ENCODE results near the gene MAP2K2.
"Not testable (repeated sequence)": the region's sequence is repeated elsewhere in the genome, so short reads cannot be mapped to it uniquely, and the experiment has no call there.

The MAP2K2 gene

DNA sequence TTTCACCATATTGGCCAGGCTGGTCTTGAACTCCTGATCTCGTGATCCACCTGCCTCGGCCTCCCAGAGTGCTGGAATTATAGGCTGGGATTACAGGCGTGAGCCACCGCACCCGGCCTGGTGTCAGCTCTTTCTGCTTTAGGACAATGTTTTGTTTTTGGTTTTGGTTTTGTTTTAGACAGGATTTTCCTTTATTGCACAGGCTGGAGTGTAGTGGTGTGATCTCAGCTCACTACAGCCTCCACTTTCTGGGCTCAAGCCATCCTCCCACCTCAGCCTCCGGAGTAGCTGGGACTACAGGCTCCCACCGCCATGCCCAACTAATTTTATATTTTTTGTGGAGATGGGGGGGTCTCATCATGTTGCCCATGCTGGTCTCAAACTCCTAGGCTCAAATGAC is 5.1 kb upstream of the MAP2K2 start:
- DNase-seq: not testable (repeated sequence)

DNA sequence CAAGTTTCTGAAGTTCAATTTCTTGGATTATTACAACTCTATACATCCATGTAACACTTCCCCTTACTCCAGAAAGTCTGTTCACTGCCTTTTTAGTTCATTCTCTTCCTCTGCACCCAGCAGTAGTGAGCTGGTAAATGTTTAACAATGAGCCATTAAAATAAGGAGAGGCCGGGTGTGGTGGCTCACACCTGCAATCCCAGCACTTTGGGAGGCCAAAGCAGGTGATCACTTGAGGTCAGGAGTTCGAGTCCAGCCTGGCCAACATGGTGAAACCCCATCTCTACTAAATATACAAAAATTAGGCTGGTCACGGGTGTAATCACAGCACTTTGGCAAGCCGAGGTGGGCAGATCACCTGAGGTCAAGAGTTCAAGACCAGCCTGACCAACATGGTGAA is 3.4 kb upstream of the MAP2K2 start:
- not testable (repeated sequence) for DNase-seq

DNA sequence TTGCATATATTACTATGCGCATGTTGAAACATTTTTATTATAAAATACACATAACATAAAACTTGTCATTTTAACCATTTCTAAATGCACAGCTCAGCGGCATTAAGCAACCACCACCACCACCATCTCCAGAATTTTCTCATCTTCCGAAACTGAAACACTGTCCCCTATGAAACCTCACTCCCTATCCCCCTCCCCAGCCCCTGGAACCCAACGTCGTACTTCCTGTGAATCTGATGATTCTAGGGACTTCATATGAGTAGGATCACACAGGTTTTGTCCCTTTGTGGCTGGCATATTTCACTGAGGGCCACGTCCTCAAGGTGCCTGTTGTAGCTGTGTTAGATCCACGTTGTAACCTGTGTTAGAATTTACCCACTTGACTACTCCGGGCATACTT is 716 bp upstream of the MAP2K2 start:
- DNase-seq: no peak

DNA sequence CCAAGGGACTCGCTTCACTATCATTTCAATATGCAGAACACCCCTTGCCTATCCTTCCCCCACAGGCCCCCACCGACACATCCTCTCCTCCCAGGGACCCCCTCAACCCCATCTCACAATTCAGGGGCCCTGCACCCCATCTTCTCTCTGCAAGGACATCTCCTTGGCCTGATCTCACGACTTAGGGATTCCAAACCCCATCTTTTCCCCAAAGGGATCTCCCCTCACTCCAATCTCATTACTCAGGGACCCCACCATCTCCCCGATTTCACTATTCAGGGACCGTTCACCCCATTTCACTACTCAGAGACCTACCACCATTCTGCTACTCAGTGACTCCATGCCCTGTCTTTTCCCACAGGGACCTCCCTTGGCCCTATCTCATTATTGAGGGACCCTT is 1.4 kb downstream of the MAP2K2 start:
- DNase-seq: no peak

GRCh38 chr19:4121815-4122214 is 2.1 kb downstream of the MAP2K2 start:
- DNase-seq: no peak

DNA sequence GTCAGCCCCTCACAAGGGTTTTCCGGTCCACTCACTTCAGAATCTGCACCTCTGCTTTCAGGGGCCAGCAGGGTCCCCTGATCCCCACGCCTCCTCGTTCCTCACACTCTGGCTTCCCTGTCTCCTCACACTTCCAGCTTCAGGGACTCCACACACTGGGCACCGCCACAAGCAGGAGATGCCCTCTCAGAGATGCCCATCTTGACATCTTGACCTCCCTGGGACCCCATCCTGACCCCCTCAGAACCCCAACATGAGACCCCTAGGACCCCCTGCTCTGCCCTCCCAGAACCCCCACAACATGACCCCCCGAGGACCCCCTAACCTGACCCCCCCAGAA is 2.7 kb downstream of the MAP2K2 start:
- DNase-seq: no peak

- DNase-seq: no peak
Measured at GRCh38 chr19:4120559-4121272, 3.2 kb downstream of the MAP2K2 start.

GRCh38 chr19:4119763-4120162 is 4.2 kb downstream of the MAP2K2 start:
- DNase-seq: no peak

DNA sequence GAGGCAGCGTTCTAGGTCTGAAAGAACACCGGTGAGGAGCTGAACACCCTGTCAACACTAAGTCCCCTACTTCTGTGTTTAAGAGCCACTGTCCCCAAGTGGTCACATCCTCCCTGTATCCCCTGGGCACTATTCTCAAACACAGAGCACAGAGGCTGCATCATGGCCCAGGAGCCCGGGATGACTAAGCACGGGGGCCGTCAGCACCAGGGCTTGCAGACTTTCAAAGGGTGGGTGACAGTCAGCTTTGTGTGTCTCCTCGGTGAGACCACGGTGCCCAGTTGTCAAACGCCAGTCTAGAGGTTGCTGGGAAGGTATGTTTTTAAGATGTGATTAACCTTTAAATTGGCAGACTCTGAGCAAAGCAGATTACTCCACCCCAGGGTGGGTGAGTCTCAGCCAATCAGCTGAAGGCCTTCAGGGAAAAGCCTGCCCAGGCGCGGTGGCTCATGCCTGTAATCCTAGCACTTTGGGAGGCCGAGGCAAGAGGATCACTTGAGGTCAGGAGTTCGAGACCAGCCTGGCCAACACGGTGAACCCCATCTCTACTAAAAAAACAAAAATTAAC is 8.0 kb downstream of the MAP2K2 start:
- no peak for DNase-seq

DNA sequence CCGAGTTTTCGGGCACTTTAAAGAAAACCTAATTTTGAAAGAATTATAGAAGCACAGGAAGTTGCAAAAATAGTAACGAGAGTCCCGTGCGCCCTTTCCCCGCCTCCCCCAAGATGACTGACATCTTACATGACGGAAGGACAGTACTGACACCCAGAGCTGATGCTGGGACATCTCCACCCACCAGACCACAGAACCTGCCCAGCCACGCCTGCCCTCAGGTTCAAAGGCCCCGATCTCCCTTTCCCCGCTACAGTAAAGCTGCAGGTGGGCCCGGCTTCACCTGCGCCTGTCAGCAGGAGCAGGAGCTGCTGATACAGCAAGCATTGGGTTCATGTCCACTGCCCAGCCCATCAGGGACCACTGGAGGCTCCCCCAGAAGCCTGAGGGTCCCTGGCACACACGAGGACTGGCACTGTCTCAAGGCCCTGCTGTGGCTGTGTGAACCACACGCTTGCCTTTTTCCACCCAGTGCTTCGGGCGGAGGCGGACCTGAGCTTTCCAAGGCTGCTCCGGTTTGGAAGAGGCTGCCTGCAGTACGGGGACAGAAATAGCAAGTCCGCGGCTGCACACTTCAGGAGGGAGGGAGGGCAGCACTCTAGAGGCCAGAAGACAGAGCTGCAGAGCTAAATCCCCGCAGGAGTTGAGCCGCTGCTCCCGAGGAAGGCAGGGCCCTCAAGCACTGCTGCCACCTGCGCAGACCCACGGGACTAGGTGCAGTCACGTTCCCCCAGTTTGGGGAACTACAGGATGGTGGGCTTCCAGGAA is 8.7 kb downstream of the MAP2K2 start:
- peak; percentile 42 for DNase-seq

DNA sequence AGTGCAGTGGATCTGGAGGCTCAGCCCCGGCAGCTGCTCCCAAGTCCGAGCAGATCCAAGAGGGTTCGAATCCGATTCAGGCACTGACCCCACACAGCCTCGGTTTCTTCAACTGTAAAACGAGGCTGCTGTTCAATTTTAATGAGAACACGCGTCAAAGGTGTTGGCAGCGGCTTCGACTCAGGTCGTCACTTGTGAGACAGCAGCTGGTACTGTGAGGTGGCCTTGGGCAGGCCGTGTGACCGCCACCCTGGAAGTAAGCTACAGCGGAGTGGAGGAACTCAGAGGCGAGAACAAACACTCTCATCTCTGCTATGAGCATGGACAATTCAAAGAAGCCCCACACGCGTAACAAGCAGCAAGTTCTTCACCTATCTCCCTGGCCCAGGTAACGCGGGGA is 9.7 kb downstream of the MAP2K2 start:
- DNase-seq: no peak

DNA sequence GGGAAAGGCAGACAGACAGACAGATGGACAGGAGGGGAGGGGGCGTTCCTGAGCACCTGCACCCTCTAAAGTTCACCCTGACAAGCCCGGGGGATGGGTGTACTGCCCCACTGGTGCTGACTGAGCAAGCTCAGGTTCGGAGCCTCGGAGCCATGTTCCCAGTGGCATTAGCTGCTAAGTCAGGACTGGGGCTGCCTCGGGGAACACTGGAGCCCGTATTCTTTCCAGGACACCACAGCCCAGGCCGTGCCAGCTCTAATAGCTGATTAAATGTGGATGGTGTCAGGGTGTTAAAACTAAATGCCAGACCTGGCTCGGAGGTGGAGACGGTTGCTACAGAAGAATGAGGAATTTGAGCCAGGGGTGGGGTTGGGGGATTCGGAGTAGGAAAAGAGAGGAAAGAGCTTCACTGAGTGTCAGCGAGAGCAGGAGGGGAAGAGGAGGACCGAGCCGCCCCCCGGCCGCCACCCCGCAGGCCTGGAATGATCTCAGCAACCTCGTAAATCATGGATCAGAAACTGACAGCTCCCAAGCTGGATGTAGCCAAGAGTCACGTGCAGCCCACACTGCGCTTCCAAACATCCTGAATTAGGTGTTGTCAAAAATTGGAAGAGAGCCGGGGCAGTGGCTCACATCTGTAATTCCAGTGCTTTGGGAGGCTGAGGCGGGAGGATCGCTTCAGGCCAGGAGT is 10.4 kb downstream of the MAP2K2 start:
- DNase-seq: no peak

DNA sequence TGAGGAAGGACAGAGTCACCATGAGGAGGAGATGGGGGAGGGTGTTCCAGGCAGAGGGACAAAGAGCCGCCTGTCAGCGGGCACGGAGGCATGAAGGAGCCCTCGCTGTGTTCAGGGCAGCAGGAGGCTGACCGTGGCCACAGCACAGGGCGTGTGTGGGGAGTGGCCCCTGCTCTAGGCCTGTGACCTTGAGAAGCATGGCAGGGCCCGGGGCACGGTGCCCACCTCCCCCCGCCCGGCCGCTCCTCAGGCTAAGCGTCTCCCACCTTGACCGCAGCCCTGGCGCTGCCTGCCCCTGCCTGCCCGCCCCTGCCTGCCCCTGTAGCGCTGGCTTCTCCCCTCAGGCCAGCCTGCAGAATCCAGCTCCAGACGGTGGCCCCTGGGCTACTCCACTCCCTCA is 11.6 kb downstream of the MAP2K2 start:
- DNase-seq: no peak

DNA sequence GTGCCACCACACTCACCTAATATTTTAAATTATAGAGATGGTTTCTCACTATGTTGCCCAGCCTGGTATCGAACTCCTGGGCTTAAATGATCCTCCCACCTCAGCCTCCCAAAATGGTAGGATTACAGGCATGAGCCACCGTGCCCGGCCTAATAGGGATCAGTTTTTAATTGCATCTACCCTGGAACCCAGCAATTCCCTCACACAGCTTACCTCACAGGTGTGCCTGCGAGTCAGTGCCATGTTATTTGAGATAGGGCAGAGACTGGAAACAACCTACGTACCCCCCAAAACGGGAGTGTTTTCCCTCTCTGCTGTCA is 14.3 kb downstream of the MAP2K2 start:
- DNase-seq: no peak

DNA sequence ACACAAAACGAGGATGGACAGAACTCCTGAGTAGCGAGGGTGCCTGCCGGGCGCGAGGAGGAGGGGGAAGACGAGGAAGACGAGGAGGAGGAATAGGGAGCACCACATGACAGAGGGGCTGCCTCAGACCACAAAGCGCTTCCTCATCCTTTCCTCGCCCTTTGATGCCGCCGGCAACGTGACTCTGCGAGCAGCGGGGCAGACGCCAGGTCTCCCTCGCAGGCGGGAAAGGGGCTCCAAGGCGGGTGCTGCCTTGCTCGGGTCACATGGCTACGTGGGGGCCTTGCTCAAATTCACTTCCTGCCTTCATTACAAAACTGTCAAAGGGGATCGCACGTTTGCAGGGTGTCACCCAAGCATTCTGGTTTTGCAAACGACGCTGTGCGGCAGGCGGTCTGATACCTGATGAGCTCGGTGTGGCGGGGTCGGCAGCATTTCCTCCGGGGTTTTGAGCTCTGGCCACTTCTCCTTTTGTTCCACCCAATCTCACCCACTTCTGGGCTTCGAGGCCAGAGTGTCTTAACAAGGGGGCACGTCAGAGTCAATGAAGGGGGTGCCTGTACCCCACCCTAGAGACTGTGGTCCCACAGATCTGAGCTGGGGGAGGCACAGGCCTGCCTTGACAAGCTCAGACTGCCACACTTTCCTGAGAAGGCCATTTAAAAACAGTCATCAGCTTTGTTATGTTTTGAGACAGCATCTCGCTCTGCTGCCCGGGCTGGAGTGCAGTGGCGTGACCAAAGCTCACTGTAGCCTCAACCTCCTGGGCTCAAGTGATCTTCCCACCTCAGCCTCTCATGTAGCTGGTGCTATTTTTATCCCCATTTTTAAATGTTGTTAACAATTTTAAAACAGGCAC is 14.9 kb downstream of the MAP2K2 start:
- peak; percentile 38 for DNase-seq

GRCh38 chr19:4103080-4103433 is 20.9 kb downstream of the MAP2K2 start:
- DNase-seq: no peak

DNA sequence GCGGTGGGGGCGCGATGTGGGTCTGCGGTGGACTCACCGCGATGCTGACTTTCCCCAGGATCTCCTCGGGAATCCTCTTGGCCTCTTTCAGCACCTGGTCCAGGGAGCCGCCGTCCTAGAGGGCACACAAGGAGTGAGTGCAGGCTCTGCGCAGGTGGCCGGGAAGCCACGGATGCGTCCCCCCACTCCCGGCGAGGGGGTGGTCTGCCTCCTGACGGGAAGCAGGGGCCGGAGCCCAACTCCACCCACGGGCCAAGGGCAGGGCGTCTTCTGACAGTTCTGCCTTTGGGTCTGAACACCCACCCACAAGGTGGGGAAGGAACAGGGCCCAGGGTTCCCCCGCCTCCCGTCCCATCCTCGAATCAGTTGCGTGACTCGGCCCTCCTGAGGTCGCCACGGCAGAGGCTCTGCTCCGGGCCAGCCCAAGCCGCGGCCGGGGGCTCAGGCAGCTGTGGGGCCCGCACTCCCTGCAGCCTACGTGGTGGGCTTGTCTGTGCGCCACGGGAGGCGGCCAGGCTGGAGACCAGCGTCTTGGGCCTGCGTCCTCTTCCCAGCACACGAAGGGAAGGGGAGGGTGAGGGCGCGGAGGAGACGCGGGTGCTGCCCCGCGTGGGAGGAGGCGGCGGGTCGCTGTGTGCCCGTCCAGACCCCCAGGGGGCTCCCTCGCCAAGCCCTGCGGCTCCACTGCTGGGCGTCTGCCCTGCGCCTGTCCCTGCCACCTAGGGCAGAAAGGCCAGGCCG is 21.4 kb downstream of the MAP2K2 start:
- DNase-seq: no peak

GRCh38 chr19:4101496-4101770 is 22.5 kb downstream of the MAP2K2 start:
- no peak for DNase-seq

DNA sequence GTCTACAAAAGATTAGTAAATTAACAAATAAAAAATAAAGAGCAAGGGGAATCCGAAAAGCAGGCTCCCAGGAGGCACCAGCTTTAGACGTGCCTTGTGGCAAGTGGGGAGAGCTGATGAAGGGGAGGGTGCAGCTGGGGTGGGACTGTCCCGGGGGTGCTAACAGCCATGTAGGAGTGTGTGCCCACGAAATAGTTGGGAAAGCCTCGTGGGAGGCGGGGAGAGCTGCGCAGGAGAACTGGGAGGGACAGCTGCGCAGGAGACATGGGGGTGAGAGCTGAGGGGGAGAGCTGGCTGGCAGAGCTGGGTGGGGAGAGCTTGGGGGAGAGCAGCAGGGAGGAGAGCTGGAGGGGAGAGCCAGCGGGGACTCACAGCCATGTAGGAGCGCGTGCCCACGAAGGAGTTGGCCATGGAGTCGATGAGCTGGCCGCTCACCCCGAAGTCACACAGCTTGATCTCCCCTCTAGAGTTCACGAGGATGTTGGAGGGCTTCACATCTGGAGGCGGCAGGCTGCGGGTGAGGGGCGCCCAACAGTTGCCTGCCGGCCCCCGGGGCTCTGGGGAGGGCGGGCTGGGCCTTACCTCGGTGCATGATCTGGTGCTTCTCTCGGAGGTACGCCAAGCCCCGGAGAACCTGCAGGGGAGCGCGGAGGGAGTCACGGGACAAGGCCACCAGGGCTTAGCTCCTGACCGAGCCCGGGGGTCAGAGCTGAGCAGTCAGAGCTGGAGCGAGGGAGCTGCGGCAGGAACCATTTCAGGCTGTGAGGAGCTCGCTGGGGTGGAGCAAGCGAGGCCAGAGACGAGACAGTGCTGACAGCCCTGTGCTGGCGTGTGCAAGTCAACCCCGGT is 23.1 kb downstream of the MAP2K2 start:
- no peak for DNase-seq

DNA sequence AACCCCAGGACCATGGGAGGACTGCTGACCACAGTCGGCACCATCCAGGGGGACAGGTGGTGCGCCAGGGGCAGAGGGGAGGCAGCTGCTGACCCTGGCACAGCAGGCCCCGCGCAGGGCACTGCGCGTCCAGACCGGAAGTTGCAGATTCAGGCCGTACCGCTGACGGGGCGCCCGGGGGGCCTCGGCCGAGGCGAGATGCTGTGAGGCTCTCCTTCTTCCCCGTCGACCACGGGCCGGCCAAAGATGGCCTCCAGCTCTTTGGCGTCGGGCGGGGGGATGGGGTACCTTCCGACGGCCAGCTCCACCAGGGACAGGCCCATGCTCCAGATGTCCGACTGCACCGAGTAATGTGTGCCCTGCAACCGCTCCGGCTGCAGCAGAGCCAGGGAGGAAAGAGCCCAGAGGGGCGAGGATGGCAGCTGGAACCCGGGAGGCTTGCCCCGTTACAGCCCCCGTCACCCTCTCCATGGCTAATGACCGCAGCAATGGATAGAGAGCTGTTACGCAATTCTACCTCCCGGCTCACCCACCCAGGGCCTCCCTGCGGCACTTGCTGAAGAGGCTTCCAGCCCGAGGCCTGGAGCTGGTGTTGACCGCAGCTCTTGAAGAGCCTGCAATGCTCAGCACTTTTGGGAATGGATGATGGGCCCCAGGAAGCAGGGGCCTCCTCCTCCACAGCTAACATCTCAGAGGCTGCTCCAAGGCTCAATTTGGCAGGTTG is 24.7 kb downstream of the MAP2K2 start:
- no peak for DNase-seq

GRCh38 chr19:4098493-4098892 is 25.4 kb downstream of the MAP2K2 start:
- DNase-seq: no peak
